Ishikawa (cell line): Measurements from ENCODE around the gene GDF3.

ENCODE experiments used
- CEBPB ChIP-seq: IDR thresholded peaks from 2 replicates; pipeline ENCODE4 v1.6.1; 2012
- CREB1 ChIP-seq: IDR thresholded peaks from 2 replicates; pipeline ENCODE4 v1.6.1; 2012; ENCODE audit warnings: low read depth
- EGR1 ChIP-seq: IDR thresholded peaks from 2 replicates; pipeline ENCODE4 v1.6.1; 2012
- EP300 ChIP-seq: IDR thresholded peaks from 2 replicates; pipeline ENCODE4 v1.6.1; 2012; ENCODE audit warnings: borderline replicate concordance
- FOXM1 ChIP-seq: IDR thresholded peaks from 2 replicates; pipeline ENCODE4 v1.6.1; 2012; ENCODE audit warnings: low read depth, borderline replicate concordance
- MAX ChIP-seq: IDR thresholded peaks from 2 replicates; pipeline ENCODE4 v1.6.1; 2012
- NFIC ChIP-seq: IDR thresholded peaks from 2 replicates; pipeline ENCODE4 v1.6.1; 2012
- RAD21 ChIP-seq: IDR thresholded peaks from 2 replicates; pipeline ENCODE4 v1.6.1; 2012; ENCODE audit warnings: low read depth
- REST ChIP-seq: IDR thresholded peaks from 2 replicates; pipeline ENCODE4 v1.6.1; 2012; ENCODE audit warnings: low read depth, mild to moderate bottlenecking
- TAF1 ChIP-seq: IDR thresholded peaks from 2 replicates; pipeline ENCODE4 v1.6.1; 2012; ENCODE audit warnings: low read depth, mild to moderate bottlenecking
- TCF12 ChIP-seq: IDR thresholded peaks from 2 replicates; pipeline ENCODE4 v1.6.1; 2012; ENCODE audit warnings: low read depth
- TEAD4 ChIP-seq: IDR thresholded peaks from 2 replicates; pipeline ENCODE4 v1.6.1; 2012
- USF1 ChIP-seq: IDR thresholded peaks from 2 replicates; pipeline ENCODE4 v1.6.1; 2012
- YY1 ChIP-seq: IDR thresholded peaks from 2 replicates; pipeline ENCODE4 v1.6.1; 2012; ENCODE audit warnings: low read depth
- ZBTB7A ChIP-seq: IDR thresholded peaks from 2 replicates; pipeline ENCODE4 v1.6.1; 2012; ENCODE audit warnings: low read depth

GDF3 gene

GRCh38 chr12:7723926-7724325, 28.4 kb upstream of the GDF3 start:
- no peak for TF ChIP-seq ZBTB7A
- TF ChIP-seq EGR1, result no peak
- no peak for TF ChIP-seq CEBPB
- TF ChIP-seq RAD21, result no peak
- TF ChIP-seq MAX, result no peak
- no peak for TF ChIP-seq NFIC
- TF ChIP-seq YY1, result no peak
- TF ChIP-seq EP300, result no peak
- TF ChIP-seq REST, result no peak
- no peak for TF ChIP-seq CREB1
- no peak for TF ChIP-seq FOXM1
- no peak for TF ChIP-seq TCF12
- TF ChIP-seq TEAD4, result no peak
- no peak for TF ChIP-seq USF1
- TF ChIP-seq TAF1, result no peak

- TF ChIP-seq YY1 (no peak), REST (no peak), CREB1 (no peak), EP300 (no peak), RAD21 (no peak), MAX (no peak), EGR1 (no peak), FOXM1 (no peak)
Observed at GRCh38 chr12:7719946-7720730, 24.6 kb upstream of the GDF3 start.

GRCh38 chr12:7716381-7716780, 20.8 kb upstream of the GDF3 start:
- TF ChIP-seq RAD21 (peak; percentile 29; the same call in 1 of the 2 replicates), USF1 (no peak)

GRCh38 chr12:7712841-7713442, 17.4 kb upstream of the GDF3 start:
- TF ChIP-seq REST (no peak), RAD21 (no peak), TAF1 (no peak), ZBTB7A (no peak), USF1 (no peak), NFIC (no peak), YY1 (no peak), MAX (no peak), EP300 (no peak), CREB1 (no peak), TCF12 (no peak), FOXM1 (no peak), EGR1 (no peak), TEAD4 (no peak), CEBPB (no peak)
